ENCODE results near the gene REV3L.

GRCh38 chr6:111274593-111275217 lies 208.3 kb downstream of the REV3L start:
- TF ChIP-seq CTCF (IDR thresholded peaks at IDR 0.05) (no peak), POLR2A (IDR thresholded peaks at IDR 0.05; ENCODE audit: low read depth) (no peak), POLR2AphosphoS5 (IDR thresholded peaks at IDR 0.05) (no peak)

Measured in esophagus muscularis mucosa (tissue), 3 donors.